RKO (cell line): ENCODE measurements around the gene MTRFR.
"Not testable (repeated sequence)": the region's sequence is repeated elsewhere in the genome, so short reads cannot be mapped to it uniquely, and the experiment has no call there.

ENCODE experiments used
- DNase-seq: peaks from one replicate; pipeline ENCODE4 v3.0.0-alpha.2; 2016; ENCODE audit warnings: low spot score

Gene MTRFR

GRCh38 chr12:123248996-123249741 lies 15.9 kb downstream of the MTRFR start:
- not testable (repeated sequence) for DNase-seq

- DNase-seq: no peak
These were observed 17.5 kb downstream of the MTRFR start for GRCh38 chr12:123250471-123251383.

- DNase-seq: no peak
These were observed 18.3 kb downstream of the MTRFR start for GRCh38 chr12:123251403-123252076.

GRCh38 chr12:123252365-123252764 lies 19.1 kb downstream of the MTRFR start:
- not testable (repeated sequence) for DNase-seq

- DNase-seq: no peak
These were observed 20.6 kb downstream of the MTRFR start for GRCh38 chr12:123253641-123254459.

GRCh38 chr12:123254853-123255446 lies 21.7 kb downstream of the MTRFR start:
- DNase-seq: no peak

- no peak for DNase-seq
These were observed 25.4 kb downstream of the MTRFR start for GRCh38 chr12:123258593-123258992.

- DNase-seq: no peak
These were observed 26.8 kb downstream of the MTRFR start for GRCh38 chr12:123260081-123260480.

- no peak for DNase-seq
These were observed 28.0 kb downstream of the MTRFR start for GRCh38 chr12:123261196-123261595.

- no peak for DNase-seq
These were observed 30.1 kb downstream of the MTRFR start for GRCh38 chr12:123263196-123263817.

GRCh38 chr12:123264642-123265041 lies 31.4 kb downstream of the MTRFR start:
- DNase-seq: no peak

- DNase-seq: no peak
These were observed 32.8 kb downstream of the MTRFR start for GRCh38 chr12:123265851-123266678.

GRCh38 chr12:123266679-123267277 lies 33.5 kb downstream of the MTRFR start:
- DNase-seq: no peak

GRCh38 chr12:123267335-123267920 lies 34.2 kb downstream of the MTRFR start:
- DNase-seq: no peak

GRCh38 chr12:123267991-123268843 lies 35.0 kb downstream of the MTRFR start:
- no peak for DNase-seq

- DNase-seq: no peak
These were observed 35.6 kb downstream of the MTRFR start for GRCh38 chr12:123268850-123269249.

GRCh38 chr12:123269395-123269892 lies 36.2 kb downstream of the MTRFR start:
- DNase-seq: no peak

- DNase-seq: no peak
These were observed 36.6 kb downstream of the MTRFR start for GRCh38 chr12:123269896-123270213.
